MG63 (cell line): ENCODE data around the gene KLK6. TPM values are rescaled to one million over a fixed set of nuclear protein-coding genes. Genes with fewer than 3 reads are reported as not detected.

Source experiments
- DNase-seq: peaks from one replicate; pipeline ENCODE4 v3.0.0-alpha.2; 2020
- H3K27me3 ChIP-seq: fragments of 250-450 bp; sonication (Bioruptor Pico); 2 replicates; pipeline ENCODE4 v1.5.1; 2020; ENCODE audit warnings: mild to moderate bottlenecking, moderate library complexity
- H3K36me3 ChIP-seq: fragments of 250-450 bp; sonication (Bioruptor Pico); 2 replicates; pipeline ENCODE4 v1.5.1; 2020; ENCODE audit warnings: mild to moderate bottlenecking, moderate library complexity
- H3K4me3 ChIP-seq: fragments of 250-450 bp; sonication (Bioruptor Pico); 2 replicates; pipeline ENCODE4 v1.5.1; 2020; ENCODE audit warnings: mild to moderate bottlenecking, moderate library complexity
- H3K9me3 ChIP-seq: fragments of 250-450 bp; sonication (Bioruptor Pico); 2 replicates; pipeline ENCODE4 v1.5.1; 2020; ENCODE audit warnings: mild to moderate bottlenecking, moderate library complexity
- total RNA-seq: library from RNA; depleted of rRNA; stranded (reverse); fragments of >200 nt; shearing (Covaris generic); gene quantifications from 2 replicates; pipeline ENCODE4 v1.2.3, GENCODE V29; 2014; ENCODE audit warnings: low replicate concordance

The KLK6 gene
- total RNA-seq, 1 experiment from 2014 or later = 4.8 TPM

- Histone ChIP-seq H3K9me3 (peaks cover 2% of the 10 kb centered on the region; the same call in 1 of the 2 replicates), H3K36me3 (no peaks in the 10 kb centered on the region), H3K27me3 (no peaks in the 10 kb centered on the region), H3K4me3 (no peak overlapping the region)
- DNase-seq = peak; percentile 48
These were observed 35.8 kb downstream of the KLK6 start for GRCh38 chr19:50933640-50934039.

- Histone ChIP-seq H3K4me3 (no peak overlapping the region), H3K36me3 (no peaks in the 10 kb centered on the region), H3K9me3 (peaks cover 2% of the 10 kb centered on the region; the same call in 1 of the 2 replicates), H3K27me3 (no peaks in the 10 kb centered on the region)
- DNase-seq = no peak
These were observed 36.7 kb downstream of the KLK6 start for GRCh38 chr19:50932690-50933083.

GRCh38 chr19:50932018-50932689, 37.2 kb downstream of the KLK6 start:
- peak; percentile 97 for DNase-seq
- H3K27me3 ChIP-seq = no peaks in the 10 kb centered on the region
- no peaks in the 10 kb centered on the region for H3K36me3 ChIP-seq
- H3K9me3 ChIP-seq = peaks cover 2% of the 10 kb centered on the region; the same call in 1 of the 2 replicates
- H3K4me3 ChIP-seq = no peak overlapping the region

GRCh38 chr19:50931023-50931422, 38.4 kb downstream of the KLK6 start:
- Histone ChIP-seq H3K27me3 (no peaks in the 10 kb centered on the region), H3K9me3 (peaks cover 2% of the 10 kb centered on the region; the same call in 1 of the 2 replicates), H3K36me3 (no peaks in the 10 kb centered on the region), H3K4me3 (no peak overlapping the region)
- no peak for DNase-seq

GRCh38 chr19:50928831-50929230, 40.6 kb downstream of the KLK6 start:
- H3K27me3 ChIP-seq = no peaks in the 10 kb centered on the region; the same call in 1 of the 2 replicates
- no peak overlapping the region for H3K4me3 ChIP-seq
- DNase-seq = no peak
- H3K9me3 ChIP-seq = peaks cover 2% of the 10 kb centered on the region; the same call in 1 of the 2 replicates
- H3K36me3 ChIP-seq = no peaks in the 10 kb centered on the region

- Histone ChIP-seq H3K36me3 (no peaks in the 10 kb centered on the region), H3K9me3 (peaks cover 2% of the 10 kb centered on the region; the same call in 1 of the 2 replicates), H3K27me3 (peaks cover 10% of the 10 kb centered on the region), H3K4me3 (no peak overlapping the region)
- DNase-seq = no peak
These were observed 43.2 kb downstream of the KLK6 start for GRCh38 chr19:50926144-50926543.

- no peak overlapping the region for H3K4me3 ChIP-seq
- DNase-seq = no peak
- peaks cover 2% of the 10 kb centered on the region; the same call in 1 of the 2 replicates for H3K9me3 ChIP-seq
- no peaks in the 10 kb centered on the region for H3K36me3 ChIP-seq
- H3K27me3 ChIP-seq = peaks cover 12% of the 10 kb centered on the region
These were observed 43.7 kb downstream of the KLK6 start for GRCh38 chr19:50925734-50926133.

- peaks cover 24% of the 10 kb centered on the region for H3K27me3 ChIP-seq
- H3K4me3 ChIP-seq = no peak overlapping the region
- peaks cover 1% of the 10 kb centered on the region; the same call in 1 of the 2 replicates for H3K9me3 ChIP-seq
- H3K36me3 ChIP-seq = no peaks in the 10 kb centered on the region
- no peak for DNase-seq
These were observed 44.8 kb downstream of the KLK6 start for GRCh38 chr19:50924586-50924985.

GRCh38 chr19:50922317-50922853, 47.0 kb downstream of the KLK6 start:
- H3K36me3 ChIP-seq = no peaks in the 10 kb centered on the region
- peak; percentile 72 for DNase-seq
- peaks cover 42% of the 10 kb centered on the region for H3K27me3 ChIP-seq
- no peaks in the 10 kb centered on the region for H3K9me3 ChIP-seq
- H3K4me3 ChIP-seq = no peak overlapping the region

GRCh38 chr19:50921426-50922316, 47.7 kb downstream of the KLK6 start:
- Histone ChIP-seq H3K9me3 (no peaks in the 10 kb centered on the region), H3K4me3 (no peak overlapping the region), H3K36me3 (no peaks in the 10 kb centered on the region), H3K27me3 (peaks cover 49% of the 10 kb centered on the region)
- no peak for DNase-seq

- H3K4me3 ChIP-seq = no peak overlapping the region
- H3K9me3 ChIP-seq = no peaks in the 10 kb centered on the region
- no peak for DNase-seq
- no peaks in the 10 kb centered on the region for H3K36me3 ChIP-seq
- H3K27me3 ChIP-seq = peaks cover 81% of the 10 kb centered on the region
These were observed 53.3 kb downstream of the KLK6 start for GRCh38 chr19:50916069-50916468.

- no peak for DNase-seq
- H3K36me3 ChIP-seq = no peaks in the 10 kb centered on the region
- no peak overlapping the region for H3K4me3 ChIP-seq
- no peaks in the 10 kb centered on the region for H3K9me3 ChIP-seq
- H3K27me3 ChIP-seq = peaks cover 82% of the 10 kb centered on the region
These were observed 56.4 kb downstream of the KLK6 start for GRCh38 chr19:50912727-50913716.

GRCh38 chr19:50912102-50912599, 57.2 kb downstream of the KLK6 start:
- Histone ChIP-seq H3K4me3 (no peak overlapping the region), H3K27me3 (peaks cover 82% of the 10 kb centered on the region), H3K36me3 (no peaks in the 10 kb centered on the region), H3K9me3 (no peaks in the 10 kb centered on the region)
- DNase-seq = no peak

- H3K36me3 ChIP-seq = no peaks in the 10 kb centered on the region
- DNase-seq = no peak
- H3K4me3 ChIP-seq = no peak within 1 kb of the TSS
- no peaks in the 10 kb centered on the region for H3K9me3 ChIP-seq
- H3K27me3 ChIP-seq = peaks cover 78% of the 10 kb centered on the region
These were observed 57.9 kb downstream of the KLK6 start, which contains the start of gene KLK4 for GRCh38 chr19:50911206-50912101. TSS of gene KLK4 (minus strand) at chr19:50911395. CDS start at chr19:50910738, 657 bp downstream.

GRCh38 chr19:50910722-50911121, 58.7 kb downstream of the KLK6 start:
- H3K27me3 ChIP-seq = peaks cover 75% of the 10 kb centered on the region

More at GRCh38 chr19:50910722-50911121, 58.7 kb downstream of the KLK6 start:
- DNase-seq = no peak
- Histone ChIP-seq H3K4me3 (no peak overlapping the region), H3K9me3 (no peaks in the 10 kb centered on the region), H3K36me3 (no peaks in the 10 kb centered on the region)
